GM10266 (cell line): ENCODE results near the gene TTYH3.
"Not testable (repeated sequence)": the region's sequence is repeated elsewhere in the genome, so short reads cannot be mapped to it uniquely, and the experiment has no call there.

Experiments used
- DNase-seq: peaks from one replicate; pipeline ENCODE4 v3.0.0; 2012; ENCODE audit errors: extremely low spot score
- TF ChIP-seq, protein P1 (sequence below): IDR thresholded peaks from 2 replicates; pipeline ENCODE4 v1.5.1; 2012; ENCODE audit warnings: mild to moderate bottlenecking, low read depth; ENCODE audit not compliant: control insufficient read depth, insufficient read depth; ENCODE audit errors: missing control alignments

TTYH3 gene

DNA sequence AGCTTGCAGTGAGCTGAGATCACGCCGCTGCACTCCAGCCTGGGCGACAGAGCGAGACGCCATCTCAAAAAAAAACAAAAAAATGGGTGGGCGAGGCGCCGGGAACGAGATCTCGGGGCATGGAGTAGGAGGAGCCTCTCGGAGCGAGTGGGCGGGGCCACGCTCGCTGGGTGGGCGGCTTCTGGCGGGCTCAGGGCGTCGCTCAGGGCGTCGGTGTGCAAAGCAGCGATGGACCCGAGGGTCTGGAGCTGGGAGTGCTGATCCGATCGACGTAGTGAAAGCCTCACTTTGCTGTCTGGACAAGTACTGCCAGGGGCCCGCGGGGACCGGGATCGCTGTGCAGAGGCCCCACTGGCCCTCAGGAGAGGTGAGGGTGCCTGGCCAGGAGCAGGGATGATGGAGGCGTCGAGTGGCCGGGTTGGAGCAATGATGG is 33.6 kb downstream of the TTYH3 start:
- DNase-seq = no peak
- TF ChIP-seq, protein P1, sequence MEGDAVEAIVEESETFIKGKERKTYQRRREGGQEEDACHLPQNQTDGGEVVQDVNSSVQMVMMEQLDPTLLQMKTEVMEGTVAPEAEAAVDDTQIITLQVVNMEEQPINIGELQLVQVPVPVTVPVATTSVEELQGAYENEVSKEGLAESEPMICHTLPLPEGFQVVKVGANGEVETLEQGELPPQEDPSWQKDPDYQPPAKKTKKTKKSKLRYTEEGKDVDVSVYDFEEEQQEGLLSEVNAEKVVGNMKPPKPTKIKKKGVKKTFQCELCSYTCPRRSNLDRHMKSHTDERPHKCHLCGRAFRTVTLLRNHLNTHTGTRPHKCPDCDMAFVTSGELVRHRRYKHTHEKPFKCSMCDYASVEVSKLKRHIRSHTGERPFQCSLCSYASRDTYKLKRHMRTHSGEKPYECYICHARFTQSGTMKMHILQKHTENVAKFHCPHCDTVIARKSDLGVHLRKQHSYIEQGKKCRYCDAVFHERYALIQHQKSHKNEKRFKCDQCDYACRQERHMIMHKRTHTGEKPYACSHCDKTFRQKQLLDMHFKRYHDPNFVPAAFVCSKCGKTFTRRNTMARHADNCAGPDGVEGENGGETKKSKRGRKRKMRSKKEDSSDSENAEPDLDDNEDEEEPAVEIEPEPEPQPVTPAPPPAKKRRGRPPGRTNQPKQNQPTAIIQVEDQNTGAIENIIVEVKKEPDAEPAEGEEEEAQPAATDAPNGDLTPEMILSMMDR = no peak

DNA sequence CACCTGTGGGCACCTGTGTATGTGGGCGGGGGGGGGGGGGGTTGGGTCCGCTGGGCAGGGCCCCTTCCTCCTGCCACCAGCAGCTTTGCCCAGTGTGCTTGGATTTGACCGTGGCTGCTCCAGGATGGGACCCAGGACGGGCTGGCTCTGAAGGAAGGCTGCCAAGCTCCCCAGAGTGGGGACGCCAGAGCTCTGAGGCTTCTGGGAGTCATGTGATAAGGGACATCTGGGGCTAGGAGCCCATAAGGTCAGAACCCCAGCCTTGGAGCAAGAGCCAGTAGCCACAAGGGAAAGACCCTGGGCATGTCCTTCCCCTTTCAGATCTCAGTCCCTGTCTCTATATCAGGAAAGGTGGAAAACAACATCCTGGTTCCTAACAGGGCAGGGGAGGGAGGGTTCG is 34.4 kb downstream of the TTYH3 start:
- DNase-seq = peak; percentile 45
- TF ChIP-seq, protein P1 = no peak

DNA sequence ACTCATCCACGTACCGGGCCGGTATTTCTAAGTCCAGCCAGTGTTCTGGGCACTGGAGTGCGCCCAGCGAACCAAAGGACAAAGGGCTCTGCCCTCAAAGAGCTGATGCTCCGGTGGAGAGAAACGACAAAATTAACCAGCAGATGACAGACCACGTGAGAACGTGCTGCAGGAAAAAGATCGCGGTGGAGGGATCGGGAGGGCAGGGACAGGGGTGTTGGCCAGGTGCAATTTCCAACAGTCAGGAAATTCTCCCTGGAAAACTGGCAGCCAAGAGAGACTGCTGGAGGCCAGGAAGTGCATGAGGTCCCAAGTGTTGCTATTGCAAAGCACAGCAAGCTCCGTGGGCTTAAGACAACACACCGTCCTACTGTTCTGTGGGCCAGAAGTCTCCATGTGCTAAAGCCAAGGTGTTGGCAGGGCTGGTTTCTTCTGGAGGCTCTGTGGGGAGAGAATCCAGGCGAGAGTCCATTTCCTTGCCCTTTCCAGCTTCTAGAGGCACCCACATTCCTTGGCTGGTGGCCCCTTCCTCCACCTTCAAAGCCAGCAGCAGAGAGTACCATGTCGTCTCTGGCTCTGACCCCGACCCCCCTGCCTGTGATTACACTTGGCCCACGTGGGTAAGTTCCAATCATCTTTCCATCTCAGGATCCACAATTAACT is 34.9 kb downstream of the TTYH3 start:
- no peak for DNase-seq
- TF ChIP-seq, protein P1 = no peak

DNA sequence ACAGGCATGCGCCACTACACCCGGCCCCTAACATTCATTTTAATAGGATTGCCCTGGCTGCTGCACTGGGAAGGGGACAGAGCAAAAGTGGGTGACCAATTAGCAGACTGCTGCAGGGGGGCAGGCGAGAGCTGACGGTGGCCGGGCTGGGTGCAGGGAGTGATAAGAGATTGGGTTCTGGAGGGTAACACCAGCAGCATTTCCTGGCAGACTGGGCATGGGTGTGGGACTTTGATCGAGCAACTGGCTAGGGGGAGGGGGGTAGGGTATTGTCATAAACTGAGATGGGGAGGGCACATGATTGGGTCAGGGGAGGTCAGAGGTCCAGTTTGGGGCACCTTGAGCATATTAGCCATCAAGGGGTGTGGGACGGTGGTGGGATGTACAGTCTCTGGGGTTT is 36.1 kb downstream of the TTYH3 start:
- TF ChIP-seq, protein P1 = no peak
- no peak for DNase-seq

DNA sequence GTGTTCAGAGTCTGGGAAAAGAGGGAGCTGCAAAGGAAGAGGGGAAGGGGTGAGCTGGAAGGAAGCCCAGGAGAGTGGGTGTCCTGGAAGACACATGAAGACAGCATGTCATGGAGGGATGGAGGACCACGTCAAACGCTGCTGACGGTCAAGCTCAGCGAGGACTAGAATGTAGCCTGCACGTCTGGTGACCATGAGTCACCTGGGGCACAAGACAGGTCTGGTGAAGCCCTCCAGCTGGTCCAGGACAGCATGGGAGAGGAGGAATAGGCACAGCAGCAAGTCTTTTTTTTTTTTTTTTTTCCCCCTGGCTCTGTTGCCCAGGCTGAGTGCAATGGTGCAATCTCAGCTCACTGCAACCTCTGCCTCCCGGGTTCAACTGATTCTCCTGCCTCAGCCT is 36.6 kb downstream of the TTYH3 start:
- no peak for DNase-seq
- TF ChIP-seq, protein P1 = no peak

DNA sequence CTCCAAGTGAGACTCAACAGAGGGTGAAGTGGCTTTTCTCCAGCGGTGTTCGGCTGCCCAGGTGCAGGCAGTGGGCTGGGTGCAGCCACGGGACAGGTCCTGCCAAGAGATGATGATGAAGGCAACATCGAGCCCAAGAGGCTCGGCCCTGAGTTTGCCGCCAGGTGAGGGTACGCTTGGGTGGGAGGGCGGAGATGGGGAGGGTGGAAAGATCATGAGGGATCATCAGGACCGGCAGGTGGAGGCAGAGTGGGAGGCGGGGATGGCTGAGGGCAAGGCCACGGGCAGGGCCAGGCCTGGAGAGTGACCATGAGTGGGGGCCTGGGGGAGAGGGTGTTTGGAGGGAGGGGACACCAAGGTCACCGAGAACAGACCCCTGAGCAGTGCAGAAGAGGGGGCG is 38.4 kb downstream of the TTYH3 start:
- no peak for DNase-seq
- TF ChIP-seq, protein P1 = no peak

DNA sequence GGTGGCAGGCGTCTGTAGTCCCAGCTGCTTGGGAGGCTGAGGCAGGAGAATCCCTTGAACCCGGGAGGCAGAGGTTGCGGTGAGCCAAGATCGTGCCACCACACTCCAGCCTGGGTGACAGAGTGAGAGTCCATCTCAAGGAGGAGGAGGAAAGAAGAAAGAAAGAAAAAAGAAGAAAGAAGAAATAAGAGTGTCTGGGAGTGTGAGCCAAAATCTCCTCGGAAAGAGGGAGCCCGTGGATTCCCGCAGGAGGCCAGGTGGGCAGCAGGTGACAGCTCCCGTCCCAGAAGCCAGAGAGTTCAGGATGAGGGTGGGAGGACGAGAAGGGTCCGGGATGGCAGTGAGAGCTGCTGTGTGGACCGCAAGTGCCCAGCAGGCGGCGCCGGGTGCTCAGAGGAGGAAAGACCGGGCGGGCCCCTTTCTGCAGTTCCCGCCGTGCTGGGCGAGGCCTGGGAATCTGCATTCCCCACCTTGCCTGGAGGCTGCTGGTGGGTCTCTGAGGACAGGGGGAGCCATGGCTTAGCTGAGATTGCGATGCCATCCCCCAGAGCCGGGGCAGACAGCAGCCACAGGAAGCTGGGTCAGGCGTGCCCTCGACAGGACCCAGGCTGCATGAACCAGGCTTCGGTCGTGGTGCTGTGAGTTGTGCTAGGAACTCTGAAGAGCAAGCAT is 39.1 kb downstream of the TTYH3 start:
- peak; percentile 88 for DNase-seq
- TF ChIP-seq, protein P1 = peak; percentile 83

DNA sequence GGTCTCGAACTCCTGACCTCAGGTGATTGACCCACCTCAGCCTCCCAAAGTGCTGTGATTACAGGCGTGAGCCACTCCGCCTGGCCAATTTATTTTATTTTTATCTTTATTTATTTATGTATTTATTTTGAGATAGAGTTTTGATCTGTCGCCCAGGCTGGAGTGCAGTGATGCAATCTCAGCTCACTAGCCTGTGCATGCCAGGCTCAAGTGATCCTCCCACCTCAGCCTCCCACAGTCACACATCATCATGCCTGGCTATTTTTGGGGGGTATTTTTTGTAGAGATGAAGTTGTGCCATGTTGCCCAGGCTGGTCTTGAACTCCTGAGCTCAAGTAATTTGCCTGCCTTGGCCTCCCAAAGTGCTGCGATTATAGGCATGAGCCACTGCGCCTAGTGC is 41.4 kb downstream of the TTYH3 start:
- DNase-seq = not testable (repeated sequence)
